Stimulated activated CD8-positive, alpha-beta memory T cell treated with anti-CD3 and anti-CD28 coated beads, Interleukin-12 subunit alpha, Interleukin-12 subunit beta, amount 100 ng/mL, for 24 hours (primary cell): ENCODE results near the gene RPS17.
"Not testable (repeated sequence)": the region's sequence is repeated elsewhere in the genome, so short reads cannot be mapped to it uniquely, and the experiment has no call there.

ENCODE experiments used
- DNase-seq: peaks from one replicate; pipeline ENCODE4 v3.0.0-alpha.2; 2020; ENCODE audit errors: extremely low read depth

The RPS17 gene

DNA sequence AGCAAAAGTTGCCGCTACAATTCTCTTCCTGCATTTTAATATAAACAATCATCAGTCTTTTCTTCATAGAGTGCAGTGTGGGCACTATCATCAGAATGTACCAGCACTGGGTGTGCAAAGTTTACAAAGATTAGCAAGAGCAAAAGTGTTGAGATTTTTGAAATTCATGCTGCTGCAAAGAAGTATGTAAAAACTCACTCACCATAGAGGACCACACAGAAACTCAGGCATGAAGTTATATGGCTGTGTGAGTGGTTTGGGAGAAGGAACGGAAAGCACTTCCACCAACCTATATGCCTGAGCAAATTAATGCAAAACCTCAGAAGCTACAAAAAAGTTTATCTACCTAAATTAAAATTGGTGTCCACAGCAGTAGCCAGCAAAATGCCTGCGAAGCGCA is 32.6 kb downstream of the RPS17 start:
- not testable (repeated sequence) for DNase-seq

GRCh38 chr15:82507087-82507486 is 33.2 kb downstream of the RPS17 start:
- not testable (repeated sequence) for DNase-seq

GRCh38 chr15:82505842-82506241 is 34.4 kb downstream of the RPS17 start:
- not testable (repeated sequence) for DNase-seq

- DNase-seq, result not testable (repeated sequence)
Observed at GRCh38 chr15:82504074-82504473, 36.2 kb downstream of the RPS17 start.

GRCh38 chr15:82502700-82503339 is 37.4 kb downstream of the RPS17 start:
- DNase-seq, result not testable (repeated sequence)

GRCh38 chr15:82500772-82501171 is 39.5 kb downstream of the RPS17 start:
- DNase-seq, result not testable (repeated sequence)

DNA sequence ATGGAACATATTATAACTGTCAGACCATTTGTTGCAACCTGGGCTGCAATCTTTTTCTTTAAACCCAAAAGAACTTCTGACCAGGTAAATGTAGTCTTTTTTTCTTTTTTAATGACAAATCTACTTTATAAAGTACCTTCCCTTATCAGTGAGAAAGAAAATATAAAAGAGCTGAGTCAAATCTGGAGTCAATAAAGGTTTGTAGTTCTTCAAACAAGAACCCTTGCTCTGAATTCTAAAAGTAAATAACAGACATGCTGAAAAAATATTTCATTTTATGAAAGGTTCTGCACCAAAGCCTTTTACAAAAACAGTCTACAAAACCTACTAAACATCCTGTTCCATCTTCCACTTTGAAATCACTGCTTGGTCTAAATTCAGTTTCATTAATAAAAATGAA is 42.3 kb downstream of the RPS17 start:
- not testable (repeated sequence) for DNase-seq

- not testable (repeated sequence) for DNase-seq
Observed at GRCh38 chr15:82488250-82488649, 52.0 kb downstream of the RPS17 start.

DNA sequence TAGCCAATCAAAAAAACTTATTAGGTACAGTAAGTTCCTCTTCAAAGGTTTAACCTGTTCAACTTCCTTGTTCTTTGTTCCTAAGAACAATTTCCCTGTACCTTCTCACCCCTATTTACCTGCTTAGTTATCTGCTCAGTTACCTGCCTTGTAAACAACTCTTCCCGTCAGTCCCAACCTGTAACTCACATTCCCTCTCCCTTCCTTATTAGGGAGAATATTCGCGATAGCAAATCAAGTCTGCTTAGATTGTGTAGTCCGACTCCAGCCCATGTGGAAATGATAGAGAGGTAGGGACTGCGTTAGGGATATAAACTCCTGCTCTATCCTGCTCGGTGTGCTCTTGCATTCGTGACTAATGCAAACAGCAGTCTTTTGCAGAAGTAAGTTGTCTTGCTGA is 53.2 kb downstream of the RPS17 start:
- not testable (repeated sequence) for DNase-seq
